Measurements from ENCODE around the gene ASF1A. TPM values are rescaled to one million over a fixed set of nuclear protein-coding genes. Genes with fewer than 3 reads are reported as not detected.

ASF1A gene
- total and polyA plus RNA-seq, 2 of the 13 experiments (the other 11 are each of a cell fraction or from before 2014, with no cell fraction given) = 14.5 to 49.9 TPM

DNA sequence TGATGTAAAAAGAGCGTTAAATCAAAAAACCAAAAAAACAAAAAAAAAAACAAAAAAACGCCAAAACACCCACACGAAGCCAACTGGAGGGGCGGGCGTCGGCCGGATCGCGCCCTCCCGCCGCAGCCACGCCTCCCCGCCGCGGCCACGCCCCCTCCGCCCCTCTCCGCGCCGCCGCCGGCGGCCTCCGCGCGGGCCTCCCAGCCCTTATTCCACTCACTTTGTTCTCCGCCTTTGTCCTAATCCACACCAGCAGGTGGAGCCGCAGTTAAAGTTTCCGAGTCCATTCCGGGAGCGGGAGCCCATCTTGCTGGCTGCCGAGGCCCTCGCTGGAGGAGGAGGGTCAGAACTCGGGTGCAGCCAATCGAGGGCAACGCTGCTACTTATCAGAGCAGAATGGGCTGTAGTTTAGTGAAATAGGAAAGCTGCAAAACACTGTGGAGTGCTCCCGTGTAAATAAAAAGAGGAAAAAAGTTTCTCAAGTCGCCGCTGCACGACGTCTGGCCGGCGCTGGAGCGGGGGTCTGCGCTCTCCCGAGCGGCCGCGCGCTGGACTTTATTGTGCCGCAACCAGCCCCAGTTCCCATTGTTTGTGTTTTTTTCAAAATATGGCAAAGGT, at the start of gene ASF1A (continued):
- TF ChIP-seq ZNF609 (CRISPR knock-in tag; IDR thresholded peaks at IDR 0.05; ENCODE audit: borderline replicate concordance) (no peak), NFE2L2 (IDR thresholded peaks at IDR 0.05; ENCODE audit: low read length) (no peak), ZNF761 (CRISPR knock-in tag; conservative IDR thresholded peaks at IDR 0.05) (no peak), E2F1 (CRISPR knock-in tag; IDR thresholded peaks at IDR 0.05) (no peak; the same call in 1 of the 2 replicates), ZNF614 (CRISPR knock-in tag; IDR thresholded peaks at IDR 0.05; ENCODE audit: borderline replicate concordance) (peak; percentile 70; the same call in 1 of the 2 replicates), ZNF552 (CRISPR knock-in tag; IDR thresholded peaks at IDR 0.05; ENCODE audit: borderline replicate concordance) (no peak; the same call in 1 of the 2 replicates), REST (IDR thresholded peaks at IDR 0.05; ENCODE audit: borderline replicate concordance in 1 of 2, low read depth in 1 of 2, low read length in 2 of 2) (peak in 1 of 2 experiments; percentile 63; a peak in 1 of 4 replicates), SRSF9 (IDR thresholded peaks at IDR 0.05; ENCODE audit: borderline replicate concordance, insufficient read depth, low read depth, low read length, poor library complexity, severe bottlenecking) (no peak), NFATC3 (CRISPR knock-in tag; IDR thresholded peaks at IDR 0.05) (no peak)
- TF ChIP-seq, protein P1, sequence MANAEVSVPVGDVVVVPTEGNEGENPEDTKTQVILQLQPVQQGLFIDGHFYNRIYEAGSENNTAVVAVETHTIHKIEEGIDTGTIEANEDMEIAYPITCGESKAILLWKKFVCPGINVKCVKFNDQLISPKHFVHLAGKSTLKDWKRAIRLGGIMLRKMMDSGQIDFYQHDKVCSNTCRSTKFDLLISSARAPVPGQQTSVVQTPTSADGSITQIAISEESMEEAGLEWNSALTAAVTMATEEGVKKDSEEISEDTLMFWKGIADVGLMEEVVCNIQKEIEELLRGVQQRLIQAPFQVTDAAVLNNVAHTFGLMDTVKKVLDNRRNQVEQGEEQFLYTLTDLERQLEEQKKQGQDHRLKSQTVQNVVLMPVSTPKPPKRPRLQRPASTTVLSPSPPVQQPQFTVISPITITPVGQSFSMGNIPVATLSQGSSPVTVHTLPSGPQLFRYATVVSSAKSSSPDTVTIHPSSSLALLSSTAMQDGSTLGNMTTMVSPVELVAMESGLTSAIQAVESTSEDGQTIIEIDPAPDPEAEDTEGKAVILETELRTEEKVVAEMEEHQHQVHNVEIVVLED (CRISPR knock-in tag; IDR thresholded peaks at IDR 0.05; ENCODE audit: borderline replicate concordance) = peak; percentile 84; the same call in 1 of the 2 replicates
- TF ChIP-seq, protein P2, sequence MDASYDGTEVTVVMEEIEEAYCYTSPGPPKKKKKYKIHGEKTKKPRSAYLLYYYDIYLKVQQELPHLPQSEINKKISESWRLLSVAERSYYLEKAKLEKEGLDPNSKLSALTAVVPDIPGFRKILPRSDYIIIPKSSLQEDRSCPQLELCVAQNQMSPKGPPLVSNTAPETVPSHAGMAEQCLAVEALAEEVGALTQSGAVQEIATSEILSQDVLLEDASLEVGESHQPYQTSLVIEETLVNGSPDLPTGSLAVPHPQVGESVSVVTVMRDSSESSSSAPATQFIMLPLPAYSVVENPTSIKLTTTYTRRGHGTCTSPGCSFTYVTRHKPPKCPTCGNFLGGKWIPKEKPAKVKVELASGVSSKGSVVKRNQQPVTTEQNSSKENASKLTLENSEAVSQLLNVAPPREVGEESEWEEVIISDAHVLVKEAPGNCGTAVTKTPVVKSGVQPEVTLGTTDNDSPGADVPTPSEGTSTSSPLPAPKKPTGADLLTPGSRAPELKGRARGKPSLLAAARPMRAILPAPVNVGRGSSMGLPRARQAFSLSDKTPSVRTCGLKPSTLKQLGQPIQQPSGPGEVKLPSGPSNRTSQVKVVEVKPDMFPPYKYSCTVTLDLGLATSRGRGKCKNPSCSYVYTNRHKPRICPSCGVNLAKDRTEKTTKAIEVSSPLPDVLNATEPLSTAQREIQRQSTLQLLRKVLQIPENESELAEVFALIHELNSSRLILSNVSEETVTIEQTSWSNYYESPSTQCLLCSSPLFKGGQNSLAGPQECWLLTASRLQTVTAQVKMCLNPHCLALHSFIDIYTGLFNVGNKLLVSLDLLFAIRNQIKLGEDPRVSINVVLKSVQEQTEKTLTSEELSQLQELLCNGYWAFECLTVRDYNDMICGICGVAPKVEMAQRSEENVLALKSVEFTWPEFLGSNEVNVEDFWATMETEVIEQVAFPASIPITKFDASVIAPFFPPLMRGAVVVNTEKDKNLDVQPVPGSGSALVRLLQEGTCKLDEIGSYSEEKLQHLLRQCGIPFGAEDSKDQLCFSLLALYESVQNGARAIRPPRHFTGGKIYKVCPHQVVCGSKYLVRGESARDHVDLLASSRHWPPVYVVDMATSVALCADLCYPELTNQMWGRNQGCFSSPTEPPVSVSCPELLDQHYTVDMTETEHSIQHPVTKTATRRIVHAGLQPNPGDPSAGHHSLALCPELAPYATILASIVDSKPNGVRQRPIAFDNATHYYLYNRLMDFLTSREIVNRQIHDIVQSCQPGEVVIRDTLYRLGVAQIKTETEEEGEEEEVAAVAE (CRISPR knock-in tag; IDR thresholded peaks at IDR 0.05; ENCODE audit: borderline replicate concordance) = peak; percentile 92
